ENCODE data around the gene MN1. TPM values are rescaled to one million over a fixed set of nuclear protein-coding genes. Genes with fewer than 3 reads are reported as not detected.

Gene MN1
- total and polyA plus RNA-seq, 7 experiments from 2014 or later: 0.16 to 3.8 (median 0.38) TPM; not detected in 2

- H3K4me3 ChIP-seq (ENCODE audit: low read length): no peak overlapping the region
These were observed 35.8 kb downstream of the MN1 start for GRCh38 chr22:27765706-27766291.

GRCh38 chr22:27764722-27765236 lies 36.8 kb downstream of the MN1 start:
- Histone ChIP-seq H3K27me3 (ENCODE audit: control insufficient read depth in 2 of 2, insufficient read depth in 2 of 2, low read length in 2 of 2) (no peaks in the 10 kb centered on the region), H3K9me3 (ENCODE audit: control insufficient read depth in 2 of 3, low read length in 3 of 3) (no peaks in the 10 kb centered on the region), H3K36me3 (ENCODE audit: control insufficient read depth in 2 of 3, insufficient read depth in 3 of 3, low read length in 3 of 3) (no peaks in the 10 kb centered on the region), H3K27ac (ENCODE audit: low read depth, low read length) (no peak overlapping the region), H3K4me1 (ENCODE audit: control insufficient read depth in 2 of 2, insufficient read depth in 2 of 2, low read length in 2 of 2) (no peaks in the 10 kb centered on the region), H3K4me3 (ENCODE audit: low read length) (no peak overlapping the region)
- Mint-ChIP-seq H3K27me3 (peaks cover 0 to 18% (median 2%) of the 10 kb centered on the region in 5 donors), H3K36me3 (no peaks in the 10 kb centered on the region), H3K4me3 (no peak overlapping the region), H3K4me1 (no peaks in the 10 kb centered on the region), H3K27ac (no peak overlapping the region), H3K9me3 (no peaks in the 10 kb centered on the region)
- CTCF ChIA-PET: no interaction called here
- POLR2A ChIA-PET: no interaction called here
- ATAC-seq (no peak), DNase-seq (no peak)
- intact Hi-C loops (cut with micrococcal nuclease): no loop called here

More at GRCh38 chr22:27765706-27766291, 35.8 kb downstream of the MN1 start:
- Histone ChIP-seq H3K36me3 (ENCODE audit: control insufficient read depth in 2 of 3, insufficient read depth in 3 of 3, low read length in 3 of 3) (no peaks in the 10 kb centered on the region), H3K27ac (ENCODE audit: low read depth, low read length) (no peak overlapping the region), H3K4me1 (ENCODE audit: control insufficient read depth in 2 of 2, insufficient read depth in 2 of 2, low read length in 2 of 2) (no peaks in the 10 kb centered on the region), H3K9me3 (ENCODE audit: control insufficient read depth in 2 of 3, low read length in 3 of 3) (no peaks in the 10 kb centered on the region), H3K27me3 (ENCODE audit: control insufficient read depth in 2 of 2, insufficient read depth in 2 of 2, low read length in 2 of 2) (no peaks in the 10 kb centered on the region)
- ATAC-seq (no peak), DNase-seq (no peak)
- Mint-ChIP-seq H3K4me3 (no peak overlapping the region), H3K9me3 (no peaks in the 10 kb centered on the region), H3K36me3 (no peaks in the 10 kb centered on the region), H3K27me3 (peaks cover 0 to 12% (median 2%) of the 10 kb centered on the region in 5 donors), H3K27ac (no peak overlapping the region), H3K4me1 (no peaks in the 10 kb centered on the region)
- ChIA-PET POLR2A (no interaction called here), CTCF (no interaction called here)
- intact Hi-C loops (cut with micrococcal nuclease): no loop called here

GRCh38 chr22:27761665-27762064 lies 39.9 kb downstream of the MN1 start:
- POLR2A ChIA-PET: no interaction called here
- CTCF ChIA-PET: interaction anchor here (0.6 kb wide), 1 partner anchor 67 kb away, joined by 3 read pairs; no protein-coding TSS in a partner anchor
- intact Hi-C loops (cut with micrococcal nuclease): no loop called here
- Mint-ChIP-seq H3K36me3 (no peaks in the 10 kb centered on the region), H3K4me3 (no peak overlapping the region), H3K27me3 (peaks cover 0 to 18% (median 0%) of the 10 kb centered on the region in 5 donors), H3K9me3 (no peaks in the 10 kb centered on the region), H3K27ac (no peak overlapping the region), H3K4me1 (peaks cover 0 to 4% (median 0%) of the 10 kb centered on the region in 7 donors)
- H3K9me3 ChIP-seq (ENCODE audit: control insufficient read depth in 2 of 3, low read length in 3 of 3): no peaks in the 10 kb centered on the region
- no peaks in the 10 kb centered on the region for H3K36me3 ChIP-seq (ENCODE audit: control insufficient read depth in 2 of 3, insufficient read depth in 3 of 3, low read length in 3 of 3)
- H3K4me1 ChIP-seq (ENCODE audit: control insufficient read depth in 2 of 2, insufficient read depth in 2 of 2, low read length in 2 of 2): no peaks in the 10 kb centered on the region
- H3K4me3 ChIP-seq (ENCODE audit: low read length): no peak overlapping the region
- DNase-seq (no peak), ATAC-seq (no peak)
- H3K27ac ChIP-seq (ENCODE audit: low read depth, low read length): no peak overlapping the region
- no peaks in the 10 kb centered on the region for H3K27me3 ChIP-seq (ENCODE audit: control insufficient read depth in 2 of 2, insufficient read depth in 2 of 2, low read length in 2 of 2)

DNA sequence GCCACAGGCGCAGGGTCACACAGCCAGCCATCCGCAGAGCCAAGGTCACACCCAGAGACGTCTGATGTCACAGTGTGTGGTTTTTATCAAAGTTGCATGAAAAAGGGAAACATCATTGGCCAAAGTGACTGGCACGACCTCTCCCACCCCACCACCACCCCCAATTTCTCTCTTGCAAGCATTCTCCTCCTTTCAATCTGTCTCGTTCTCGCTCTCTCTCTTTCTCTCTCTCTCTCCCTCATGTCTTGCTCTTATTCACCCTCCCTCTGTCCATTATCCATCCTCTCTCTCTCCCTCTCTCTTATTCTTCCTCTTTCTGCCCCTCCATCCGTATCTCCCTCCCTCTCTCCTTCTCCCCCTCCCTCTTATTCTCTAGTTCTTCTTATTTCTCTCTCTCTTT lies 40.6 kb downstream of the MN1 start:
- DNase-seq (no peak), ATAC-seq (peak; percentile 27)
- Mint-ChIP-seq H3K27me3 (peaks cover 0 to 18% (median 0%) of the 10 kb centered on the region in 5 donors), H3K4me3 (no peak overlapping the region), H3K9me3 (no peaks in the 10 kb centered on the region), H3K4me1 (peaks cover 0 to 4% (median 0%) of the 10 kb centered on the region in 7 donors), H3K27ac (no peak overlapping the region), H3K36me3 (no peaks in the 10 kb centered on the region)
- Histone ChIP-seq H3K36me3 (ENCODE audit: control insufficient read depth in 2 of 3, insufficient read depth in 3 of 3, low read length in 3 of 3) (no peaks in the 10 kb centered on the region), H3K4me3 (ENCODE audit: low read length) (no peak overlapping the region), H3K9me3 (ENCODE audit: control insufficient read depth in 2 of 3, low read length in 3 of 3) (no peaks in the 10 kb centered on the region), H3K27ac (ENCODE audit: low read depth, low read length) (no peak overlapping the region), H3K27me3 (ENCODE audit: control insufficient read depth in 2 of 2, insufficient read depth in 2 of 2, low read length in 2 of 2) (no peaks in the 10 kb centered on the region), H3K4me1 (ENCODE audit: control insufficient read depth in 2 of 2, insufficient read depth in 2 of 2, low read length in 2 of 2) (no peaks in the 10 kb centered on the region)
- POLR2A ChIA-PET: no interaction called here
- CTCF ChIA-PET: interaction anchor here (0.6 kb wide), 1 partner anchor 68 kb away, joined by 3 read pairs; no protein-coding TSS in a partner anchor
- intact Hi-C loops (cut with micrococcal nuclease): no loop called here

DNA sequence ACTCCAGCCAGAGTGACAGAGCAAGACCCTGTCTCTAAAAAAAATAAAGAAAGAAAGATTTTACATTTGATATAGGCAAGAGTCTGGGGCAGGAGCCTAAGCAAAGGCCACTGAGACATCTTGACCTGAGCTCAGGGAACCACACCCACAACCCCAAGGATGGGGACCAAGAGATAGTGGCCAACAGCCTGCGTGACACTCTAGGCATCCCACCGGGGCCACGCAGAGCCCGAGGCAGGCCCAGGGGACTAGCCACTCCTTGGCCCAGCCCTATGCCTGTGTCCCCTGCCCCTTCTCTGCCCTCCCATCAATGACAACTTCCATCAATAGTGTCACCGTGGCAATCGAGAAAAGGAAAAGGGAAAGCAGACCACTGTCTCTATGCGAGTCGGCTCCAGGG lies 41.1 kb downstream of the MN1 start:
- intact Hi-C loops (cut with micrococcal nuclease): no loop called here
- no peak overlapping the region for H3K4me3 ChIP-seq (ENCODE audit: low read length)
- no peaks in the 10 kb centered on the region for H3K27me3 ChIP-seq (ENCODE audit: control insufficient read depth in 2 of 2, insufficient read depth in 2 of 2, low read length in 2 of 2)
- H3K9me3 ChIP-seq (ENCODE audit: control insufficient read depth in 2 of 3, low read length in 3 of 3): no peaks in the 10 kb centered on the region
- Mint-ChIP-seq H3K9me3 (no peaks in the 10 kb centered on the region), H3K27ac (no peak overlapping the region), H3K4me3 (no peak overlapping the region), H3K27me3 (peaks cover 0 to 18% (median 0%) of the 10 kb centered on the region in 5 donors), H3K36me3 (no peaks in the 10 kb centered on the region), H3K4me1 (peaks cover 0 to 4% (median 0%) of the 10 kb centered on the region in 7 donors)
- H3K4me1 ChIP-seq (ENCODE audit: control insufficient read depth in 2 of 2, insufficient read depth in 2 of 2, low read length in 2 of 2): no peaks in the 10 kb centered on the region
- ATAC-seq (no peak), DNase-seq (no peak)
- no peaks in the 10 kb centered on the region for H3K36me3 ChIP-seq (ENCODE audit: control insufficient read depth in 2 of 3, insufficient read depth in 3 of 3, low read length in 3 of 3)
- H3K27ac ChIP-seq (ENCODE audit: low read depth, low read length): no peak overlapping the region
- POLR2A ChIA-PET: no interaction called here
- CTCF ChIA-PET: no interaction called here

- DNase-seq: no peak
- H3K4me3 ChIP-seq (ENCODE audit: low read length): no peak overlapping the region
- intact Hi-C loops (cut with micrococcal nuclease): no loop called here
These were observed 43.5 kb downstream of the MN1 start for GRCh38 chr22:27757928-27758525.

GRCh38 chr22:27756212-27756660 lies 45.3 kb downstream of the MN1 start:
- ATAC-seq: no peak
- H3K9me3 Mint-ChIP-seq: no peaks in the 10 kb centered on the region
- POLR2A ChIA-PET: no interaction called here
- no peak overlapping the region for H3K4me3 Mint-ChIP-seq
- intact Hi-C loops (cut with micrococcal nuclease): no loop called here
- peaks cover 0 to 4% (median 0%) of the 10 kb centered on the region in 7 donors for H3K4me1 Mint-ChIP-seq
- Histone ChIP-seq H3K27ac (ENCODE audit: low read depth, low read length) (no peak overlapping the region), H3K9me3 (ENCODE audit: control insufficient read depth in 2 of 3, low read length in 3 of 3) (no peaks in the 10 kb centered on the region), H3K4me3 (ENCODE audit: low read length) (no peak overlapping the region), H3K4me1 (ENCODE audit: control insufficient read depth in 2 of 2, insufficient read depth in 2 of 2, low read length in 2 of 2) (no peaks in the 10 kb centered on the region), H3K36me3 (ENCODE audit: control insufficient read depth in 2 of 3, insufficient read depth in 3 of 3, low read length in 3 of 3) (no peaks in the 10 kb centered on the region), H3K27me3 (ENCODE audit: control insufficient read depth in 2 of 2, insufficient read depth in 2 of 2, low read length in 2 of 2) (no peaks in the 10 kb centered on the region)
- no peak for DNase-seq
- no peak overlapping the region for H3K27ac Mint-ChIP-seq
- no peaks in the 10 kb centered on the region for H3K36me3 Mint-ChIP-seq
- peaks cover 0 to 10% (median 0%) of the 10 kb centered on the region in 5 donors for H3K27me3 Mint-ChIP-seq
- CTCF ChIA-PET: no interaction called here

More at GRCh38 chr22:27757928-27758525, 43.5 kb downstream of the MN1 start:
- Mint-ChIP-seq H3K27ac (no peak overlapping the region), H3K27me3 (peaks cover 0 to 18% (median 0%) of the 10 kb centered on the region in 5 donors), H3K9me3 (no peaks in the 10 kb centered on the region), H3K36me3 (no peaks in the 10 kb centered on the region), H3K4me3 (no peak overlapping the region), H3K4me1 (peaks cover 0 to 4% (median 0%) of the 10 kb centered on the region in 7 donors)
- ChIA-PET CTCF (no interaction called here), POLR2A (no interaction called here)
- no peaks in the 10 kb centered on the region for H3K4me1 ChIP-seq (ENCODE audit: control insufficient read depth in 2 of 2, insufficient read depth in 2 of 2, low read length in 2 of 2)
- no peak overlapping the region for H3K27ac ChIP-seq (ENCODE audit: low read depth, low read length)
- ATAC-seq: no peak
- H3K9me3 ChIP-seq (ENCODE audit: control insufficient read depth in 2 of 3, low read length in 3 of 3): no peaks in the 10 kb centered on the region
- H3K27me3 ChIP-seq (ENCODE audit: control insufficient read depth in 2 of 2, insufficient read depth in 2 of 2, low read length in 2 of 2): no peaks in the 10 kb centered on the region
- no peaks in the 10 kb centered on the region for H3K36me3 ChIP-seq (ENCODE audit: control insufficient read depth in 2 of 3, insufficient read depth in 3 of 3, low read length in 3 of 3)

Data from naive thymus-derived CD4-positive, alpha-beta T cell (primary cell).